K562 (cell line): ENCODE results near the gene IP6K3.

Experiments used
- CTCF ChIP-seq, 3 experiments: IDR thresholded peaks in 2 of 3; conservative IDR thresholded peaks in 1 of 3; 2 replicates each; pipeline ENCODE4 v1.5.1; 2011 to 2012; ENCODE audit warnings: low read length in 3 of 3, mild to moderate bottlenecking in 3 of 3, control low read depth in 2 of 3, improper control_type of control experiment in 1 of 3, inconsistent platforms in 1 of 3, low read depth in 1 of 3, mixed read lengths in 1 of 3, moderate library complexity in 1 of 3; ENCODE audit not compliant: insufficient read depth in 2 of 3
- HDAC1 ChIP-seq, 2 experiments: fragments of 450-650 bp; IDR thresholded peaks; 2 replicates each; pipeline ENCODE4 v1.6.1; 2016 to 2017; ENCODE audit warnings: inconsistent platforms in 1 of 2, mild to moderate bottlenecking in 1 of 2, moderate library complexity in 1 of 2
- RAD51 ChIP-seq: fragments of 450-650 bp; IDR thresholded peaks from 2 replicates; pipeline ENCODE4 v1.7.1; 2016; ENCODE audit warnings: low read depth, mild to moderate bottlenecking, borderline replicate concordance
- YY1 ChIP-seq, 3 experiments: IDR thresholded peaks; 2 replicates each; pipeline ENCODE4 v1.6.1; 2011; ENCODE audit warnings: low read length in 2 of 3, mild to moderate bottlenecking in 2 of 3, moderate library complexity in 2 of 3, borderline replicate concordance in 1 of 3, control low read depth in 1 of 3, low read depth in 1 of 3; ENCODE audit not compliant: insufficient read depth in 3 of 3, insufficient replicate concordance in 2 of 3, control insufficient read depth in 1 of 3, insufficient read length in 1 of 3; ENCODE audit errors: extremely low read depth in 1 of 3
- TF ChIP-seq, protein P1 (sequence below), 2 experiments: fragments of 450-650 bp in 1 of 2; sonication (generic) in 1 of 2; formaldehyde crosslinking in 1 of 2; IDR thresholded peaks; 2 replicates each; pipeline versions ENCODE4 v1.7.1 to v1.9.0; 2016 to 2022; ENCODE audit warnings: inconsistent platforms in 1 of 2, mild to moderate bottlenecking in 1 of 2, missing genetic modification reagents in 1 of 2

GRCh38 chr6:33731751-33732282 lies 14.9 kb downstream of the IP6K3 start:
- TF ChIP-seq RAD51 = no peak
- TF ChIP-seq CTCF (IDR thresholded peaks at IDR 0.05 in 2 of 3, conservative IDR thresholded peaks at IDR 0.05 in 1 of 3; ENCODE audit: insufficient read depth in 2 of 3, low read depth in 1 of 3, low read length in 3 of 3) = no peak
- no peak for TF ChIP-seq YY1 (IDR thresholded peaks at IDR 0.05; ENCODE audit: borderline replicate concordance in 1 of 3, control insufficient read depth in 1 of 3, extremely low read depth in 1 of 3, insufficient read depth in 3 of 3, insufficient read length in 1 of 3, insufficient replicate concordance in 2 of 3, low read depth in 1 of 3, low read length in 2 of 3)
- no peak for TF ChIP-seq HDAC1 (IDR thresholded peaks at IDR 0.05)
- TF ChIP-seq, protein P1, sequence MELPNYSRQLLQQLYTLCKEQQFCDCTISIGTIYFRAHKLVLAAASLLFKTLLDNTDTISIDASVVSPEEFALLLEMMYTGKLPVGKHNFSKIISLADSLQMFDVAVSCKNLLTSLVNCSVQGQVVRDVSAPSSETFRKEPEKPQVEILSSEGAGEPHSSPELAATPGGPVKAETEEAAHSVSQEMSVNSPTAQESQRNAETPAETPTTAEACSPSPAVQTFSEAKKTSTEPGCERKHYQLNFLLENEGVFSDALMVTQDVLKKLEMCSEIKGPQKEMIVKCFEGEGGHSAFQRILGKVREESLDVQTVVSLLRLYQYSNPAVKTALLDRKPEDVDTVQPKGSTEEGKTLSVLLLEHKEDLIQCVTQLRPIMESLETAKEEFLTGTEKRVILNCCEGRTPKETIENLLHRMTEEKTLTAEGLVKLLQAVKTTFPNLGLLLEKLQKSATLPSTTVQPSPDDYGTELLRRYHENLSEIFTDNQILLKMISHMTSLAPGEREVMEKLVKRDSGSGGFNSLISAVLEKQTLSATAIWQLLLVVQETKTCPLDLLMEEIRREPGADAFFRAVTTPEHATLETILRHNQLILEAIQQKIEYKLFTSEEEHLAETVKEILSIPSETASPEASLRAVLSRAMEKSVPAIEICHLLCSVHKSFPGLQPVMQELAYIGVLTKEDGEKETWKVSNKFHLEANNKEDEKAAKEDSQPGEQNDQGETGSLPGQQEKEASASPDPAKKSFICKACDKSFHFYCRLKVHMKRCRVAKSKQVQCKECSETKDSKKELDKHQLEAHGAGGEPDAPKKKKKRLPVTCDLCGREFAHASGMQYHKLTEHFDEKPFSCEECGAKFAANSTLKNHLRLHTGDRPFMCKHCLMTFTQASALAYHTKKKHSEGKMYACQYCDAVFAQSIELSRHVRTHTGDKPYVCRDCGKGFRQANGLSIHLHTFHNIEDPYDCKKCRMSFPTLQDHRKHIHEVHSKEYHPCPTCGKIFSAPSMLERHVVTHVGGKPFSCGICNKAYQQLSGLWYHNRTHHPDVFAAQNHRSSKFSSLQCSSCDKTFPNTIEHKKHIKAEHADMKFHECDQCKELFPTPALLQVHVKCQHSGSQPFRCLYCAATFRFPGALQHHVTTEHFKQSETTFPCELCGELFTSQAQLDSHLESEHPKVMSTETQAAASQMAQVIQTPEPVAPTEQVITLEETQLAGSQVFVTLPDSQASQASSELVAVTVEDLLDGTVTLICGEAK (IDR thresholded peaks at IDR 0.05) = no peak
- TF ChIP-seq, protein P1 (CRISPR knock-in tag; IDR thresholded peaks at IDR 0.05) = no peak
